ENCODE measurements around the gene SIRT3.
"Not testable (repeated sequence)": the region's sequence is repeated elsewhere in the genome, so short reads cannot be mapped to it uniquely, and the experiment has no call there.

Gene SIRT3

GRCh38 chr11:240315-240714 is 4.2 kb upstream of the SIRT3 start:
- DNase-seq = peak in 1 of 5 experiments; percentile 27

DNA sequence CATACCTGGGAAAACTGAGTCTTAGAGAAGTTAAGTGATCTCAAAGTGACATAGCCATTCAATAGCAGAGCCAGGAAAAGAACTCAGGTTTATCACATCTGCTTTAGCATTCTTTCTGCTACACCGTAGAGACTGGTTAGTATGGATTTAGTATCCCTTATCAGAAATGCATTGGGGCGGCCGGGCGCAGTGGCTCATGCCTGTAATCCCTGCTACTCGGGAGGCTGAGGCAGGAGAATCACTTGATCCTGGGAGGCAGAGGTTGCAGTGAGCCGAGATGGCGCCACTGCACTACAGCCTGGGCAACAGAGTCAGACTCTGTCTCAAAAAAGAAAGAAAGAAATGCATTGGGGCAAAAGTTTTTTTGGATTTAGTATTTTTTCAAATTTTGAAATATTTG is 2.2 kb upstream of the SIRT3 start:
- not testable (repeated sequence) for DNase-seq

DNA sequence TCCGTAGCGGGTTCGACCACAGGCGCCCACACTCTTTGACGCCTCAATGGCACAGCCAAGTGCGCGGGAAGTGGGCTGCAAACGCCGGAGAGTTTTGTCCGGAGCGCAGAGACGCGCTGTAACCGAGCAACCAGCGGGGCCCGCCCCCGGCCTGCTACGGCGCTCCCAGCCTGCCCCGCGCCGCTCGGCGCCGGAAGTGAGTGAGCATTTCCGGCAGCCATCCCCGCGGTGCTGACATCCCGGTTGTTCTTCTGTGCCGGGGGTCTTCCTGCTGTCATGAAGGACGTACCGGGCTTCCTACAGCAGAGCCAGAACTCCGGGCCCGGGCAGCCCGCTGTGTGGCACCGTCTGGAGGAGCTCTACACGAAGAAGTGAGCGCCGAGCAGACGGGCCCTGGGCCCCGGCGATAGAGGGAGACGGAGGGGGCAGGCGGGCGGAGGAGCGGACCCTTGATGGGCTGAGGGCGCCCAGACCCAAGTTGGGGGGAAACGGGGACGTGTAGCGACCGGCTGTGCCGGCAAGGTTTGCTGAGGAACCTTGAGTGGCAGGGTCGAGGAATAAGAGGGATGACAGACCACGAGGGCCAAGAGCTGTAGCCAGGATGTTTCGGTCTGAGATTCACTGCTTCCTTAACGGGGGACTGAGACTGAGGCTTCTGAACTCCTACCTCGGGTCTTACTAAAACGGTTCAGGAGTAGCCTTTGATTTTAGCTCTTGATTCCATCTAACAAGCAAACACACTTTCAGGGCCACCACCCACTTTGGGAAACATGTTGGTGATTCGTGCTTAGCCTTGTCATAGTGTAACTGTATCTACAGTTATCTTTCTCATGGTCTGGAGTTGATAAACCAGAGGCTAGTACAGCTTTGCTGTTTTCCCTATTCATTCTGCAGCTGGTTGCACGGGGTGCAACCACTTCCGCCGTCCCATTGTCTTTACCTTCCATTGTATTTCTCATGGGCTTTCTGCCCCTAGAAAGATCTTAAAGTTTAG is 929 bp upstream of the SIRT3 start, which contains the start of gene PSMD13:
Gene PSMD13, plus strand, starts transcription at position 203 of the 994 bp plus-strand sequence. Its CDS starts 74 bp downstream, at position 277.
- peak; percentile 74 to 92 (median 84) for DNase-seq

GRCh38 chr11:235609-235996 is 539 bp downstream of the SIRT3 start:
- DNase-seq = peak in 4 of 5 experiments; percentile 52 to 93 (median 60)

- DNase-seq = no peak
These were observed 962 bp downstream of the SIRT3 start for GRCh38 chr11:235180-235579.

DNA sequence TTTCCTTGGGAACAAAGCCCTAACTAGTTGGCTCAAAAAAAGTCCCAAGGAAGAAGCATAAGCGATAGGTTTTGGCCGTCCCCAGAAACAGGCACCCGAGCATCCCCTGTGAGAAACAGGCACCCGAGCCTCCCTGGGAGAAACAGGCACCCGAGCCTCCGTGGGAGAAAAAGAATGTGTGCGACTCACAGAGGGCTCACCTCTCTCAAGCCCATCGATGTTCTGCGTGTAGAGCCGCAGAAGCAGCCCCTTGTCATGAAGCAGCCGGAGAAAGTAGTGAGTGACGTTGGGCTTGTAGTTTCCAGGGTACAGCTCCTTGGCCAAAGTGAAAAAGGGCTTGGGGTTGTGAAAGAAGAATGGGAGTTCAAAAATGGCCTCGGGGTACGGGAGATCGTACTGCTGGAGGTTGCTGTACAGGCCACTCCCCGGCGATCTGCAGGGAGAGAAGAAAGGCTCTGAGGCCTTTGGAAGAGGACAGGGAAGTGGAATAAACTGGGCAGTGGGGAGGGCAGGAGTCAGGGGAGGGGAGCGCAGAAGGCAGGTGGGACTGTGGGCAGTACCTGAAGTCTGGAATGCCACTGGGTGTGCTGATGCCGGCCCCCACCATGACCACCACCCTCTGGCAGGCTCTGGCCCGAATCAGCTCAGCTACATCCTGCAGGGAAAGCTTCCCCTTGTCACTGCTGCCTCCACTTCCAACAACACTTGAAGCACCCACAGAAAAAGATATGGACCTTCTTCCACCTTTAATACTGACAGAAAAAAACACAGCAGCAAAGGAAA is 3.2 kb downstream of the SIRT3 start:
- no peak for DNase-seq

DNA sequence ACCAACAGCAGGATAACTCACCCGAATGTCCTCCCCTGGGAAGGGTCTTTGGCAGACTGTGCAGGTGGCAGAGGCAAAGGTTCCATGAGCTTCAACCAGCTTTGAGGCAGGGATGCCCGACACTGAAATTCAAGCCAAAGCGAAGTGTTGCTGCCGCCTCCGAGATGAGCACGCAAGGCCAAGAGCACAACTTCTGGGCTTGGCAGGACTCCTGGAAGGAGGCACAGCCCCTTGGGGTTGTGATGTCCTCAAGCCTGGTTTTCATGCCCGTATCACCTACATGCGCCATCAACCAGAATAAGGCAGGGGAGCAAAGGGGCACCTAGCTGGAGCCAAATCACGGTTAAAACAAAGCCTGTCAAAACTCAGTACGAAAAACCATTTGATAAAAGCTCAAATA is 5.7 kb downstream of the SIRT3 start:
- DNase-seq = no peak

GRCh38 chr11:227824-228379 is 8.2 kb downstream of the SIRT3 start:
- DNase-seq = no peak

DNA sequence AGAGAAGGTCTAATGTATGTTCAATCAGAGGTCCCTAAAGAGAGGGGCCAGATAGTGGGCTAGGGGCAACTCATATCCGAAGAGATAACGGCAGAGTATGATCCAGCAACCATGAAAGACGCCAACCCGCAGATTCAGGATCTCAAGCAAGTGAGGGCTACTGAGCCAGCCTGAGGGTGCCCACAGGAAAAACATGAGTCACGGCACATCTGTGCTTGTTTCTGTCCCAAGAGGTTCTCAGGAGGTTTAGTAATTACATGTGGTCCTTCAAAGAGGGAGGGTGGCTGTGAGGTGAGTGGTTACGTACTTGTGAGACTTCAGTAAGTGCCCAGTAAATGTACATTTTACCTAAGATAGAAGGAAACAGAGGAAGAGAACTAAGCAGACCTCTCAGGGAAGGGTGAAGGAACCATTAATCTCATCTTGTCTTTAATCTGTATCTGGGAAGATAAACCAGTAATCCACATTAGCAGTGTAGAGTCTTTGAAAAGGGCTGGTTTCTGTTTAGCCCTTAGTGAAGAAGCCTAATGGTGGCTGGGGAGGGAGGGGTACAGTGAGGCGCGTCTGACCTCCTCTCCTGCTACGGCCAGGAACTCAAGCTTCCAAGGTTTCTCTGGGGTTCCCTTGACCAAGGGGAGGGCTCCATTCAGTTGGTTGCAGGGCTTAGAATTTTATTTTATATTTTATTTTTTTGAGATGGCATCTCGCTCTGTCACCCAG is 10.2 kb downstream of the SIRT3 start:
- DNase-seq = no peak

DNA sequence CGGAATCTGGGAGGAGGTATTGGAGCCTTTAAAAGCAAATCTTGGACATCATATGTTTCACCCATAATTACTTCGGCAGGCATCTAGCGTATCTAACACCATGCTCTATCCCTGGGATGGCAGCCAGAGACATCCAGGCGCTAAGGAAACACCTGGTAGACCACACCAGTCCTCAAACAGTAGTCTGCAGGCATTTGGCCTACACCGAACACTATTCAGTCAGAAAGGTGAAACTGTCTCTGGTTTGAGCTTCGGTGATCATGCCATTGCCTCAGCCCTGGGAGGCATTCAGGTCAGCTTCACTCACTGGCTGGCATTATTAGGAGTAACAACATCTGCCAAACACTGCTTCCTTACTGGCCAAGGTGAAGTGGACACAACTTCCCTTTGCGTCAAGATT is 11.7 kb downstream of the SIRT3 start:
- DNase-seq = no peak

DNA sequence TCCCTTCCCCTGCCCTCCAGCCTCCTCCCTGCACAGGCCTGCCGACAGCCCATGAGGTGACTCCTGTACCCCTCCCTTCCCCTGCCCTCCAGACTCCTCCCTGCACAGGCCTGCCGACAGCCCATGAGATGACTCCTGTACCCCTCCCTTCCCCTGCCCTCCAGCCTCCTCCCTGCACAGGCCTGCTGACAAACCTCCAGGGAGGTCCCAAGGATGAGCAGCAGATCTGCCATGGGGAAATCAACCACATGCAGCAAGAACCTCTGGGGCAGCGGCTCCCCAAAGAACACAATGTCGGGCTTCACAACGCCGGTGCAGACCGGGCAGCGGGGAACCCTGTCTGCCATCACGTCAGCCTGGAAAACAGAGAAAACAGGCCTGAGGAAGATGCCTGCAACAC is 12.3 kb downstream of the SIRT3 start:
- DNase-seq = no peak

GRCh38 chr11:223026-223789 is 12.9 kb downstream of the SIRT3 start:
- DNase-seq = no peak

GRCh38 chr11:221998-222789 is 13.9 kb downstream of the SIRT3 start:
- no peak for DNase-seq

GRCh38 chr11:221539-221938 is 14.6 kb downstream of the SIRT3 start:
- no peak for DNase-seq

DNA sequence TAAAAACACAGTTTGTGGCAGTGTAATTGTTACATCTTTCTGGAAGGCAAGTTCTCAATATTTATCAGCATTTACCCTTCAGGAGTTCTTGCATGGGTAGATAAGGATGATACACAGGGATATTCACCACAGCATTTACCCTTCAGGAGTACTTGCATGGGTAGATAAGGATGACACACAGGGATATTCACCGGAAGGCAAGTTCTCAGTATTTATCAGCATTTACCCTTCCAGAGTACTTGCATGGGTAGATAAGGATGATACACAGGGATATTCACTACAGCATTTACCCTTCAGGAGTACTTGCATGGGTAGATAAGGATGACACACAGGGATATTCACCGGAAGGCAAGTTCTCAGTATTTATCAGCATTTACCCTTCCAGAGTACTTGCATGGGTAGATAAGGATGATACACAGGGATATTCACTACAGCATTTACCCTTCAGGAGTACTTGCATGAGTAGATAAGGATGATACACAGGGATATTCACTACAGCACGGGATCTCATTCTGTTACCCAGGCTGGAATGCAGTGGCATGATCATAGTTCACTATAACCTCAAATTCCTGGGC is 15.4 kb downstream of the SIRT3 start:
- not testable (repeated sequence) for DNase-seq

- no peak for DNase-seq
These were observed 17.1 kb downstream of the SIRT3 start for GRCh38 chr11:218815-219593.

GRCh38 chr11:217704-218103 is 18.4 kb downstream of the SIRT3 start:
- DNase-seq = no peak

DNA sequence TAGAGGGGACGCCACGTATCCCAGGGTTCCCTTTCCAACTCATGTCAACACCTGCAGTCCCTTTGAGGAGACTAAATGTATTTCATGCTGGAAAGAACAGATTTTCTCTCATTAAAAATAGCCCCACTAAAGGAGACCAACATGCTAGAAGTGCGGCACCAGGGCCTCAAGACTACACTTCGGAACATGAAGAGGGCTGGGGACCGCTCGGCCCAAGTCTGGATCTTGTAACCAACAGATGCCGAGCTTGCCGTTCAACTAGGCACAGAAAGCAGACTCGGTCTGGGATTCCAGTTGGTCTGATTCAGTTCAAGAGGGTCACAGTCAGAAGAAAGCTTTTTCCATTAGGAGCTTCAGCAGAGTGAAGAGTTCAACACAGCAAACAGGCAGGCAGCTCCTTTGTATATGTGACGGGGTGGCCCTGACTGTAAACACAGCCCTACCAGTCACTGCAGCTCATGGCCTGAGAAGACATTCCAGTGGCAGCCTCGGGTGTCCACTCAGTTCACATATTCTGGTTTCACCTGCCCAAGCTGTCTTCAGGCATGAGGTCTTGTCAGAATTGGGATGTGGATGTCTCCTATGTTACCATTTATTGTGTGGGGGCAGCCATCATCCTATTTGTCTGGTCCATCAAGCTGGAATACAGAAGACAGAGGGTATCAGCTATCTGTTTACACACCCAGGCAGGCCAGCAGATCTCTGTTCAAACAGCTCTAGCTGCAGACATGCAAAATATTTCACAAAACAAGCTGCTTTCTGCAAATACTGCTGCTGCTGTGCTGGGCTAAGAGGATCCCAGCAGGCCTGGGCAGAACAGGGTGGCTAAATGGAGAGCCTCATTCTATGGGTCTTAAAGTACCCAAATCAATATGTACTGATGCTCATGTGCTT is 19.8 kb downstream of the SIRT3 start:
- no peak for DNase-seq

Measured in T-helper 2 cell (primary cell).